HG03060 (cell line): Measurements from ENCODE around the gene NR4A1.

Experiments
- ATAC-seq: cut with Tn5 transposase; IDR thresholded peaks from one replicate; pipeline ENCODE4 v1.9.1; 2021; ENCODE audit warnings: low read depth, moderate number of reproducible peaks; ENCODE audit not compliant: unreplicated experiment

NR4A1 gene

DNA sequence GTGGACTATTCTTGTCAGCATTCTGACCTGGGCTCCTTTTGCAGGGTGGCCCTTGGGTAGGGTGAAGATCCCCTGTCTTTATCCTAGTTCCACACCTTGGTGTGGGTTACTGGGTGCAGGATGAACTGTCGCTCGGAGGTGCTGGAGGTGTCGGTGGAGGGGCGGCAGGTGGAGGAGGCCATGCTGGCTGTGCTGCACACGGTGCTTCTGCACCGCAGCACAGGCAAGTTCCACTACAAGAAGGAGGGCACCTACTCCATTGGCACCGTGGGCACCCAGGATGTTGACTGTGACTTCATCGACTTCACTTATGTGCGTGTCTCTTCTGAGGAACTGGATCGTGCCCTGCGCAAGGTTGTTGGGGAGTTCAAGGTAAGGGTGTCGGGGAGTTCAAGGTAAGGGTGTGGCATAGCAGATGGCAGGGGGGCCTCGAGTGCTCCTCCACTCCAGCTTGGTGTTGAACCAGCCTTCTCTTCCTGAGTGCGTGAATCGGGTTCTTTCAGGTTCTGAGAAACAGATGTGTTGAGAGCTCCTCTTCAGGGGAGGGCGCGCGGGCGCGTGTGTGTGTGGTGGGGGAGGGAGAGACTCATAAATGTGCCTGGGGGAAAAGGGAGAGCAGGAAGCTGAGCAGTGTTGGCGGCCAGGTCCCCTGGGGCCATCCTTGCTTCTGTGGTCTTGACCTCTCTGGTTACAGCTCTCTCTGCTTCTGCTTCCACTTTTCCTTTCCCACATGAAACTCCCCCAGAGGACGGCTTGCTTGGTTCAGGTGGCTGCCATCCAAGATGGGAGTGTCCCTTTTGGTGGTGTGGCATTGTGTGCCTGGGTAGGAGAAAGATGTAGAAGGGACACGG lies 22.5 kb downstream of the NR4A1 start:
- ATAC-seq: no peak

DNA sequence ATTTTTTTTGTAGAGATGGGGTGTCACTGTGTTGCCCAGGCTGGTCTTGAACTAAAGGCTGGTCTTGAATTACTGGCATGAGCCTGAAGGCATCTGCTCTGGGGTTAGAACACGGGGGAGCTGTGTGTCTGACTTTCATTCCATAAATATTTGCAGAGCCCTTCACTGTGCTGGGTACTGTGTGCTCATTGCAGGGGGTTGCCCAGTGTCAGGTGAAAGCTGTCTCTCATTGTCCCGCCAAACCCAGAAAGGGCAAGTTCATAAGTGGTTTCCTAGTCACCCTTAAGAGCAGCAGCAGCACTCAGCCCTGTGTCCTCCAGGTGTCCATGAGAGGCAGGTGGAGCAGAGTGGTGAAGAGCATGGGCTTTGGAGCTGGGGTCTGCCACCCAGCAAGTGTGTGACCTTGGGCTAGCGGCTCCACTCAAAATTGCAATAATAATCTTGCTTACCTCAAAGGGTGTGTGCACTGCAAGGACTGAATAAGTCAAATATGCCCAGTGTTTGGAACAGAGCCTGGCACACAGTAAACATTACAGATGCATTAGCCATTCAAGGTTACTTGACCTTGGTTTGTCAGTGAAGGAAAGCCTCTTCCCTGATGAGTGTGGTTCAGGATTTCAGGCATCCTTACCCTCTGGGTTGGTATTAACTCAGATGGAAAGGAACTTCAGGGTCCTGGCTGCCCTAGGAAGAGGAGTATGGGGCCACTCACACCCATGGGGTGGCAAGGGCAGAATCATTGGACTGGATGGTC lies 23.9 kb downstream of the NR4A1 start:
- ATAC-seq: no peak

DNA sequence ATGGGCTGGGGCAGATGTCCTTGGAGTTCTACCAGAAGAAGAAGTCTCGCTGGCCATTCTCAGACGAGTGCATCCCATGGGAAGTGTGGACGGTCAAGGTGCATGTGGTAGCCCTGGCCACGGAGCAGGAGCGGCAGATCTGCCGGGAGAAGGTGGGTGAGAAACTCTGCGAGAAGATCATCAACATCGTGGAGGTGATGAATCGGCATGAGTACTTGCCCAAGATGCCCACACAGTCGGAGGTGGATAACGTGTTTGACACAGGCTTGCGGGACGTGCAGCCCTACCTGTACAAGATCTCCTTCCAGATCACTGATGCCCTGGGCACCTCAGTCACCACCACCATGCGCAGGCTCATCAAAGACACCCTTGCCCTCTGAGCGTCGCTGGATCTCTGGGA lies 25.6 kb downstream of the NR4A1 start:
- no peak for ATAC-seq

DNA sequence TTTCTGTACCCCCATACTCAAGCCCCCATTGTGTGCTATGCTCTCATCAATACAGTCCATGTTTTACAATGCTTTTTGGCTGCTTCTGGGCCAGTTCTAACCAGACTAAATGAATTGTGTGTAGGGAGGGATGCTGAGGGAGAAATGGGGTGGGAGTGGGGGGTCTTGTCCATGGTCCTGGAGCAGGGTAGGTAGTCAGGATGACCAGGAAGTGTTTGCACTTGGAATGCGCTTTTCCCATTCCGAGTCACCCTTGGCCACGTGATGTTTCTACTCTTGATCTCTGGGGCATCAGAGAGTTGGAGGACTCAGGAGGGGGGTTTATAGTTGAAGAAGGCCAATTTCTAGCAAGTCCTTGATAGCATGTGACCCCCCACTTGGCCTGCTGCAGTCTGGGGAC lies 27.0 kb downstream of the NR4A1 start:
- ATAC-seq: no peak

DNA sequence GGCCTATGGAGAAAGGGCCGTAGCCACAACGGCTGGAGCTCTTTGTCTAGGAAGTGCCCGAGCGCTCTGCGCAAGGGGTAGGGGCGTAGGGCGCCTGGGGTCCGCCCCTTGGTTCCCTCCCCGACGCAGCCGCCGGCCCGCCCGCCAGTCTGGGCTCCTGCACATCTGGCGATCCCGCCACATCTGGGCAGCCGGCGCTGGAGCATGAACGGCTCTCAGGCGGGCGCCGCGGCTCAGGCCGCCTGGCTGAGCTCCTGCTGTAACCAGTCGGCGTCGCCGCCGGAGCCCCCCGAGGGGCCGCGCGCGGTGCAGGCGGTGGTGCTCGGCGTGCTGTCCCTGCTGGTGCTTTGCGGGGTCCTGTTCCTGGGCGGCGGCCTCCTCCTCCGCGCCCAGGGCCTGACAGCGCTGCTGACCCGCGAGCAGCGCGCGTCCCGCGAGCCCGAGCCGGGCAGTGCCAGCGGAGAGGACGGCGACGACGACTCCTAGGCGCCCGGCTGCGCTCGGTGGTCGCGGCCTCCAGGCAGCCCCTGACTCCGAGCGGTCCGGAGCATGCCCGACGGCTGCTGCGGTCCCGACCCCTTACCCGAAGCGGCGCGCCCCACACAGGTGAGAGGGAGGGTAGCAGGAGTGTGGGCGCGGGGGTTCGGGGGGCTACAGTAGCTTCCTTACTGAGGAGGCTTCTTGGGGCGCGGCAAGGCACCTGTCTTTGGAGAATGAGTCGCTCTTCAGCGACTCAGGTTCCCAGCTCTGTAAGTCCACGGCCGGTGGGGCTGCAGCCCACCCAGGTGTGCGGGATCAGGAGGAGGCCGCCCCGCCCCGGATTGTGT lies 28.5 kb downstream of the NR4A1 start, which contains the start of gene SMIM41:
SMIM41 (plus strand) TSS at position 129 of the 827 bp plus-strand sequence; CDS start at position 205, 76 bp downstream.
- no peak for ATAC-seq

DNA sequence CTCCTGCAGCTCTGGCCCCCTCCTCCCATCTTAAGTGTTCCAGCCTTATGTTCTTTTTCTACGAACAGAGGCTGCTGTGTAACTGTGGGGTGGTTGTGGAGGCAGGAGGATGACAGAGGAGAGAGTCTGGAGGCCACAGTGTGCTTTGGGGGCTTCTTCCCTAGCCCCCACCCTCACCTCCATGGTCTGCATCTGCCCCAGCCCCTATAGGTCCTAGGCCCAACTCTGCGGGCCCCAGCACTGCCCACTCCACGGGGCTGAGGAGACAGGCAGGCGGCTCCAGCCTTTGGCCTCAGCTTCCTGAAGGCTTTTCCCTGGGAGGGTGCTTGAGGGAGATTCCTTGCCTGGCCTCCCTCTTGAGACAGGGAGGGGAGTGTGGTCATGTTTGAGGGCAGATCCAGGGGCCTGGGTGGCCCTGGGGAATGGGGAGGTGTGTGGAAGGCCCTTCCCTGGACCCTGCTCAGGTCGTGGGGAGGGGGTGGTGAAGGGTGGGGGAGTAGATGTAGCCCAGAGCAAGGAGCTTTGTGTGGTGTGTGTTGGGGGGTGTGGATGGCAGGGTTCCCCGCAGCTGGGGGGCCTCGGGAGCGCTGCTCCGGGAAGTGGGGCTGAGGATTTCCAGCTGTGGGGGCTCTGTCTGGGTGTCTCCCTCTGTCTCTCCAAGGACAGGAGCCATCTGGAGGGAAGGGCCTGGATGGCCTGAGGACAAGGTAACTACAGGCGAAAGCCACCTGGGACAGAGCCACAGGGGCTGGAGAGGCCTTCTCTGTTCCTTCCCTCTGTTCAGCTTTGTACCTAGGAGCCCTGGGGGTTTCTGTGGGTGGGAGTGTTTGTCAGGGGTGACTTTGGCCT lies 29.4 kb downstream of the NR4A1 start:
- ATAC-seq: no peak

DNA sequence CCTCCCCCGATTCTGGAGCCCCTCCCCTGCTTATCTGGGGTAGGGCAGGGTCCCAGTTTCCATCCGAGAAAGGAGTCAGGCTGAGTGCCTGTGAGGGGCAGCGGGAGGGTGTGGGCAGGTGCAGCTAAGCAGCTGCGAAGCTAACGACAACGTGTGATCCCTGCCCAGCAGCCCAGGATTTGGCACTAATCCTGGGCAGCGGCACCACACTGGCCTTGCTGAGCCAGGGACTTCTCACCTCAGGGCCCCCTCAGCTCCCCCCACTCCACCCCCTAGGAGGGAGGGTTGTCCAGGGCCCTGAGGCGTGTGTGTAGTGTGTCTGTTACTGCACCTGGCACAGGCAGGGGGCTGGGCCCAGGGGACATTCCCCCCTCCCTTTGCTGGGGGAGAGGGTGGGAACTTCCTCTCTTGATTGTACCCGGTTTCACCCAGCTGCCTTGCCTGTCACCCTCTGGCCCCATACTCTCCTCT lies 30.1 kb downstream of the NR4A1 start:
- no peak for ATAC-seq

DNA sequence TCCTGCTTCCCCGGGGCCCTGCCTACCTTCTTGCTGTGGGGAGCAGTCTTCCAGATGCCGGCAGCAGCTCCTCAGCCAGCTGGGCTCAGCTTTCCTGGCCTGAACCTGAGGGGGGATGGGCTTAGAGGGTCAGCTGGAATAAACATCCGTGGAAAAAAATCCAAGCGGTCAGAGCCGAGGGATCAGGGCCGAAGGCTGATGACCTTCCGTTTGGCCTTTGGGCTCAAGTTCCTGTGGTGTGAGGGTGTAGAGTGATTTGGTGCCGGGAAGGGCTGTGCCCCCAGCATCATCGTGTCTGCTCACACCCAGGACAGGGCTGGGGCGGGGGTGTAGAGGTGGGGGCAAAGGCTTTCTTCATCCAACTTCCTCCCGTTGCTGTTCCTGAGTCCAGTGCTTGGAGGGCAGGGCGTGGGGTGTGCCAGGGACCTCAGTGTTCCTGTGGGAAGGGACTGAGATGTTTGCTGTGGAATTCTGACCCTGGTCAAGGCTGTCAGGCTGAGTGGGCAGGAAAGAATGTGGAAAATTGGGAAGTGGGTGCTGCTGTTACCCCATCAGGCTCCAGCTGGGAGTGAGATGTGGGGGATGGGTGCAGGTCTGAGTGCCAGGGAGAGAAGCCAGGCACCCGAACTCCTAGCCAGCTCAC lies 30.9 kb downstream of the NR4A1 start:
- no peak for ATAC-seq

DNA sequence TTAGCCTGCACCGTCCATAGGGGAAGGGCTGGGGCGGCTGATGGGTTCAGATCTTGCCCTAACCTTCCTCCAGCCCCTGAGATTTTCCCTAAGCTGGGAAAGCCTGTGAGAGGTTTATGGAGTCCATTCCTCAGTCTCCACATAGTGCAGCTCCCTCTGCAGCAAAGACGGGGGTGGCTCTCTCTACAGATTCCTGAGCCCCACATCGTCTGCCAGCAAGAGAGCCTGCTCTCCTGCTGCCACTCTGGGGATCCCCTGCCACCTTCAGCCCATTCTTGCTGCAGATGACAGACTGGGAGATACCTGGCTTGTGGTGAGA lies 31.4 kb downstream of the NR4A1 start:
- ATAC-seq: no peak

DNA sequence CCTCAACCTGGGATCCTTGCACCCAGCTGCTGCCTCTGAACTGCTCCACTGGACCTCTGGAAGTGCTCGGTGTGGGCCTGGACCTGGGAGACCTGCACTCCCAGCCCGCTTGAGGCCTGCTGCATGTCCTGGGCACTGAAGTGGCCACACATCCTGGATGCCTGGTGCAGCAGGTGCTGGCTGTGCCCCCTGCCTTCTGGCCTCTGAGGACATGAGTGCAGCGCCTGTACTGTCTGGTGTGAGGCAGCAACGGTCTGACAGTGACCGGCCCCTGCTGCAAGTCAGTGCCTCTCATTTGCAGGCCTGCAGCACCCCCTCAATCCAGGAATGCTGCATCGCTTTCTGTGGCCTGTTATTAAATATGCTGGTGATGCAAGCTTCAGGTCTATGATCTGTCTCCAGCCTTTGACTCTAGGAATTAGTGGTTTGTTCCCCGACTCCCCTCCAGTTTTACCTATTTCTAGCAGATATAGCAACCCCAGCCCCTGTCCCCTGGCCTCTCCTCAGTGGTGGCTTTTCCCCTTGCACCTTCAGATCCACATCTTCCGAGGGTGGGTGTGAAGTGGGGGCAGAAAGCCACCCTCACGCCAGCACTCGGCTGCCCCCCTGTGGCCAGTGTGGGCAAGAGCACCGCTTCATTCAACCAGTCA lies 31.9 kb downstream of the NR4A1 start:
- no peak for ATAC-seq

DNA sequence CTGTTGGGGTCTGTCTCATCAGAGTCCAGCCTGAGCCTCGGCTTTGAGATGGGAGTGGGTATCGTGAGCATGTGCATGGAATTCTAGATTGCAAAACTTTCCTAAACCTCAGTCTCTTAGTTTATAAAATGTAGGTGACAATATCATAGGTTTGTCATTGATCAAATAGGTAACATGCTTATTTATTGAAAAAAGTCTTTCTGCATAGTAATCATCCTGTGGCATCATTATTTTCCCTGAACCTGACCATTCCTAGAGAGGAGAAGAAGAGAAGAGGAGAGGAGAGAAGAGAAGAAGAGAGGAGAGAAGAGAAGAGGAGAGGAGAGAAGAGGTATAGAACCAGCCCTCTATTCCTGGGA lies 32.4 kb downstream of the NR4A1 start:
- ATAC-seq: no peak

DNA sequence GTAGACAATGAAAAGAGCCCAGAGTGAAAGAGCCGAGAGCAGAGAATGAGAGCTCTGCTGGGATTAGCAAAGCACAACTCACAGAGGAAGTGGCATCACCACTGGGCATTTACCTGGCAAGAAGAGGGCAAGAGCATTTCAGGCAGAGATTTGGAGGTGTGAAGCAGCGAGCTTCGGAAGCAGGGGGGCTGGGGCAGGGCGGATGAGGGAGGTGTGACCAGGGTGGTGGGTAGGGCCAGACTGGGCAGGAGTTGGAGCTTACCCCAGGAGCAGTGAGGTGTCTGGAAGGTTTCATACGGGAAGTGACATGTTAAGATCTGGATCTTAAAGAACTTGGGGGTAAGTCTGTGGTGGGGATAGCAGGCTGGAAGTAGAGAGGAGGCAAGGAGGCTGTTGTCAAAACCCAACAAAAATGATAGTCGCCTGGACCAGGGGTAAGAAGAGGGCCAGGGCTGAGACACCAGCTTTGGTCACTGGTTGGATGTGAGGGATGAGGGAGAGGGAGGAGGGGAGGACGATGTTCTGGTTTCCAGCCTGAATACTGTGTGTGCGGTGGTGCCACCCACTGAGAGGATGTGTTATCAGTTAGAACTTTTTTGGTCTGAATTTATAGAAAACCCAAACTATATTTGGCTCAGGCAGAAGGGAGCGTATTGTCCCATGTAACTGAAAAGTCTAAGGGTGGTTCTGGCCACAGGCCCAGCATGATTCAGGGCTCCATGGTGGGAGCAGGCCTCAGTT lies 33.4 kb downstream of the NR4A1 start:
- ATAC-seq: no peak

DNA sequence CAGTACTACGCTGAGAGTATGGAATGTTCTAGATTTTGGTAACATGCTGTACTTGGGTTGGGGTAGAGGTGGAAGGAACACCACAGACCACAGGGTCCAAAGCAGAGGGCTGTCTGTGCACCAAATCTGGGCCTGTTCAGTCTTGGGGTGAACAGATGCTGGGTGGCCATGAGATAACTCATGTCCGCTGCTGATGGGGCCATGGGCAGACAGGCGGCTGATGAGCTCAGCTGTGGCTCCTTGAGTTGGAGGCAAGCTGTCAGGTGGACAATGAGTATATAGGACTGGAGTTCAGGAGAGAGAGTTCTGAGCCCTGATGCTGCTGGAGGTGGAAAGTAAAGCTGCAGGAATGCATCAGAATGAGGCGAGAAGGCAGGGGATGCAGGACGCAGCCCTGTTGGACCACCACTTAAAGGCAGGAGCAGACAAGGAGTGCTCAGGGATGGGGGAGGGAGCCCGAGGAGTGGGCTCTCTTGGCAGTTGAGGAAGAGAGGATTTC lies 34.5 kb downstream of the NR4A1 start:
- no peak for ATAC-seq

DNA sequence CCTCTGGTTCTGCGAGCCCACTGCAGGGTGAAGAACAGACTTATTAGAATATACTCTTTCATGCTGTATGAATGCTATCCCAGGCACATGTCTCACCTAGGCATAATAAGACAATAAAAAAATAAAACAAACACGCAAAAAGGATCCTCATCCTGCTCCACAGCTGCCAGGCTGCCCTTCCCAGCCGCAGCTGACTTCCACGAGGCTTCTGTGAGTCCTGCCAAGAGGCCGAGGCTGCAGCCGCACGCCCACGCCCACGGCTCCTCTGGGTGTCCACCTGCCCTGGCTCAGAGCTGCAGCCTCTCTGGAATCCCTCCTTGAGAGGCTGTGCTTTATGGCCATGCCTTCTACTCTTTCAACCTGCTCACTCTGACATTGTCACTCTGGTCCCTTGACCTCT lies 35.1 kb downstream of the NR4A1 start:
- ATAC-seq: no peak

DNA sequence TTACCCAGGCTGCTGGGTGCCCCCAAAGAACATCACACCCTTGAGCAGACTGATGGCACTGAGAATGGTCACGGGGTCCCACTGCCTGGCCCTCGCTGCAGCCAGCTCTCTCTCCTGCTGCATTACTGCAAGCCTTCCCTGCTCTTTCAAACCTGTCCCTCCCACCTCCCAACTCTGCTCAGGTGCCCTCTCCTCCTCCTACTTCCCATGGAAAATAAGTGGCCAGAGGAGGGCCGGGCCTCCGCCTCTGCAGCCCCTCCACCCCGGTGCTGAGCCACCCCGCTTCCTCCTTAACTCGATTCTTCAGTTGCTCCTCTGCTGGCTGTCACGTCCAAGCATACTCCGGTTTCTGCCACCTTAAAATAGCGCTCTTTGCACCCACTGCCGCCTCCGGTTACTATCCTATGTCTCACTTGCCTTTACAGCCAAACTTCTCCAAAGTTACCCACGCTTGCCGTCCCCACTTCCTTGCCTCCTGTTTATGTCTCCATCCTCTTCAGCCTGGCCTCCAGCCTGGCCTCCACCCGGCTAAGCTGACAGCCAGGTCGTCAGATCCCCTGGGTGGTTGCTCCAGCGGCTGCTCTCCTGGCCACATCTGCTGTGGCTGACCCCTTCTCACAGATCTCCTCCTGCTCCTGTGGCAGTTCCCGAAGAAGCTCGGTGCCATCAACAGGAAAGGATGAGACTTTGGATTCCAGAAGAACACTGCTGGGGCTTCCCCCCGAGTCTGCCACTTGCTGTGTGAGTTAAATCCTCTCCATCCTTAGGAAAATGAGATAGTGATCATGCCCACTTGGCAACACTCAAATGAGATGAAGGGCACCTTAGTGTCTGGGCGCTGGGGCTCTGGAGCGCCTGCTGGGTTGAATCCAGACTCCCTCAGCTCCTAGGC lies 35.9 kb downstream of the NR4A1 start:
- ATAC-seq: no peak

DNA sequence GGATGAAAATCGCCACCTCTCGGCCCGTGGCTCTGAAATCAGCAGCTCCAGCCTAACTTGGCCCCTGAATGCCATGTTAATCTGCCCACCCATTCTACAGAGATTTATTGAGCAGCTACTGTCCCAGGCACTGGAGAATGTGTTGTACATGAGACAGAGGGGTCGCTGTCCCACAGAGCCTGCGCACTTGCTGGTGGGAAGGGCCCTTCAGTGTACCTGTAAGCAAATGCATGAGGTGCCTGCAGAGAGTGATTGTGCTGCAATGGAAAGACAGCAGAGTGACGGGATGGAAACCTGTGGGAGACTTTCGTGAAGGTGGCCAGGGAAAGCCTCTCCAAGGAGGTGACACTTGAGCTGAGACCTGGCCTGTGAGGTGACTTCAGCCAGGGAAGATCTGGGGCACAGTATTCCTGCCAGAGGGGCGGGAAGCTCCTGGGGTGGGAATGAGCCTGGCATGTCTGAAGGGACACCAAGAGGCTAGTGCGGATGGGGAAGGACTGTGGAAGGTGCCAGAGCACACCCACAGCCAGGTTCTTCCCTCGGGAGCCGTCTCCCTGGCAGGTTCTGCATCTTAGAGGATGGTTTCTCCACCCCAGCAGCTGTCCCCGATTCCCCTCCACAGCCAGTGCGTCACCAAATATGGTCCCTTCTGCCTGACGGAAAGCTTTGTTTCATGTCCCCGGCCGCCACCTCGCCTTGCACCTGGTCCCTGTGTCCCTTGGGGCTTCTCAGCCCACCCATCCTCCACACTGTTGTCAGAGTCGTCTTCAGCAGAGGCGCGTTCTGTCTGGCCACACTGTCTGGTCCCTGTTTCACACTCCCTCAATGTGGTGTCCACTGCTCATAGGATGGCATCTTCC lies 36.9 kb downstream of the NR4A1 start:
- no peak for ATAC-seq
